ENCODE measurements around the gene DHX35. TPM values are rescaled to one million over a fixed set of nuclear protein-coding genes. Genes with fewer than 3 reads are reported as not detected.

Gene DHX35
- 13.7 and 15.6 TPM in 2 replicates for total RNA-seq (2014; rRNA removed; shearing (Covaris generic))
- total RNA-seq (2022) = 13.0 and 13.9 TPM in 2 replicates
- percentile 81 among the genes with signal in this experiment for Bru-seq, nascent RNA
- percentile 63 among the genes with signal in this experiment for BruChase-seq, experiment 1, labeled RNA remaining after a 6-hour chase
- percentile 65 among the genes with signal in this experiment for BruChase-seq, experiment 2, labeled RNA remaining after a 2-hour chase
- long read RNA-seq, transcript DHX35-201 (22 exons, 3,325 nt) = major isoform, 16 of 25 reads
- long read RNA-seq, partial matches to known transcripts = 6 of 25 reads
- long read RNA-seq, other reads (novel, unspliced or antisense) = 2 of 25 reads

DNA sequence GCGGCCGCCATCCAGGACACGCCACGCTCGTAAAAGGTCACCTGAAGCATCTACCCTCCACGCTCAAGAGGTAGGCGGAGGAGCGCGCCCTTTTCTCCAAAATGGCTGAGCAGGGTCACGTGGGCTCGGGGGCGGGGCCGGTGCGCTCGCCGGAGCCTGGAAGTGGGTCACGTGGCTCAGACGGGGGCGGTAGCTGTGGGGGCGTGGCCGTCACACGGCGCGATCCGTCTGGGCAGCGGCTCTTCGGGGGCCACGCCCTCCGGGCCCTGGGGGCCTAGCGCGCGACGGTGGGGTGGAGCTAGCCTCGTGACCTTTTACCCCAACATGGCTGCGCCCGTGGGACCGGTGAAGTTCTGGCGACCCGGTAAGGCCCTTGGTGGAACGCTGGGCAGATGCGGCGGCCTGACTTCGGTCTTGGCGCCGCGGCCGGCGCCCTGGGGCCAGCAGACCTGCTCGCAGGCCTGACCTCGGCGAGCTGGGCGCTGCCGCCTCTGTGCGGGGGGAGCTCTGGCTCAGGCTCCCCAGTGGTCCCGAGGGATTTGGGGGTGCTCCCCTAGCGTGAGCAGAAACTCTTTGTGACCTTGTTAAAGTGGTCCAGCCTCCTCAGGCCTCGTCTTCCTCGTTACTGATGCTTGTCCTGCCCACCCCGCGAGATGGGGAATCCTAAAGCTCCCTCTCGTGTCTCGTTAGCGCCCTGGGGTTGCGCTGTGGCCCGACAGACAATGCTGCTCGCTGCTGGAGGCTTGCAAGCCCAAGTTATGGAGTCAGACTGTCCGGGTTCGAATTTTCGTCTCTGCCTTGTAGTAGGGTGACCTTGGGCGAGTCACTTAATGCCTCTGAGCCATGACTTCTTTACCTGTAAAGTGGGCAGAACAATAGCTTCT lies at the start of gene DHX35:
TSS of gene DHX35 (plus strand) at position 301 of the 884 bp plus-strand sequence. CDS start at position 325, 24 bp downstream.
- intact Hi-C loops (cut with micrococcal nuclease; ENCODE audit: unreplicated experiment) = loop anchor here (1.0 to 10.0 kb wide), 3 partner anchors 36 to 517 kb away; partner anchors contain the start of genes FAM83D and PPP1R16B
- DNase-seq (ENCODE audit: low spot score) = peak; percentile 98
- Histone ChIP-seq H3K4me2 (ENCODE audit: low read length) (peak within 1 kb of the TSS; percentile 92), H3K4me1 (ENCODE audit: insufficient read depth, low read length, poor library complexity, severe bottlenecking) (peaks cover 22% of the 10 kb centered on the region), H3K36me3 (ENCODE audit: insufficient read depth, low read length) (peaks cover 17% of the 10 kb centered on the region; the same call in 1 of the 2 replicates), H3K79me2 (ENCODE audit: insufficient read depth, low read depth, low read length) (peaks cover 38% of the 10 kb centered on the region), H3K4me3 (ENCODE audit: low read depth, low read length, poor library complexity, severe bottlenecking) (peak within 1 kb of the TSS; percentile 90), H3K9me2 (ENCODE audit: insufficient read depth, low read length) (no peaks in the 10 kb centered on the region), H4K20me1 (ENCODE audit: insufficient read depth, low read length) (peaks cover 4% of the 10 kb centered on the region; the same call in 1 of the 2 replicates), H3K9me3 (ENCODE audit: low read length) (no peaks in the 10 kb centered on the region), H2AFZ (ENCODE audit: low read length) (peak within 1 kb of the TSS; percentile 84), H3K27ac (ENCODE audit: low read depth, low read length, poor library complexity, severe bottlenecking) (peak within 1 kb of the TSS; percentile 80)
- CTCF ChIA-PET (ENCODE audit: unreplicated experiment) = interaction anchor here (1.5 kb wide), 1 partner anchor 34 kb away, joined by 4 read pairs; no protein-coding TSS in a partner anchor
- TF ChIP-seq, protein P1, sequence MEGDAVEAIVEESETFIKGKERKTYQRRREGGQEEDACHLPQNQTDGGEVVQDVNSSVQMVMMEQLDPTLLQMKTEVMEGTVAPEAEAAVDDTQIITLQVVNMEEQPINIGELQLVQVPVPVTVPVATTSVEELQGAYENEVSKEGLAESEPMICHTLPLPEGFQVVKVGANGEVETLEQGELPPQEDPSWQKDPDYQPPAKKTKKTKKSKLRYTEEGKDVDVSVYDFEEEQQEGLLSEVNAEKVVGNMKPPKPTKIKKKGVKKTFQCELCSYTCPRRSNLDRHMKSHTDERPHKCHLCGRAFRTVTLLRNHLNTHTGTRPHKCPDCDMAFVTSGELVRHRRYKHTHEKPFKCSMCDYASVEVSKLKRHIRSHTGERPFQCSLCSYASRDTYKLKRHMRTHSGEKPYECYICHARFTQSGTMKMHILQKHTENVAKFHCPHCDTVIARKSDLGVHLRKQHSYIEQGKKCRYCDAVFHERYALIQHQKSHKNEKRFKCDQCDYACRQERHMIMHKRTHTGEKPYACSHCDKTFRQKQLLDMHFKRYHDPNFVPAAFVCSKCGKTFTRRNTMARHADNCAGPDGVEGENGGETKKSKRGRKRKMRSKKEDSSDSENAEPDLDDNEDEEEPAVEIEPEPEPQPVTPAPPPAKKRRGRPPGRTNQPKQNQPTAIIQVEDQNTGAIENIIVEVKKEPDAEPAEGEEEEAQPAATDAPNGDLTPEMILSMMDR (conservative IDR thresholded peaks at IDR 0.05; ENCODE audit: low read length) = peak; percentile 70
- TF ChIP-seq EZH2phosphoT487 (IDR thresholded peaks at IDR 0.05; ENCODE audit: borderline replicate concordance, low read depth, low read length) = no peak
- no TSS peak for BruUV-seq (replicated peaks)
- POLR2A ChIA-PET = interaction anchor here (0.6 to 3.3 kb wide), 12 partner anchors 9 to 215 kb away, joined by 3 to 11 read pairs (median 5); no protein-coding TSS in a partner anchor

GRCh38 chr20:38915355-38915754 lies 46.8 kb upstream of the DHX35 start:
- intact Hi-C loops (cut with micrococcal nuclease; ENCODE audit: unreplicated experiment) = no loop called here
- no peaks in the 10 kb centered on the region for H3K9me3 ChIP-seq (ENCODE audit: low read length)
- H3K9me2 ChIP-seq (ENCODE audit: insufficient read depth, low read length) = no peaks in the 10 kb centered on the region
- no peak overlapping the region for H2AFZ ChIP-seq (ENCODE audit: low read length)
- no peak overlapping the region for H3K4me3 ChIP-seq (ENCODE audit: low read depth, low read length, poor library complexity, severe bottlenecking)
- H4K20me1 ChIP-seq (ENCODE audit: insufficient read depth, low read length) = no peaks in the 10 kb centered on the region
- H3K4me2 ChIP-seq (ENCODE audit: low read length) = no peak overlapping the region
- DNase-seq (ENCODE audit: low spot score) = no peak
- peaks cover 62% of the 10 kb centered on the region for H3K36me3 ChIP-seq (ENCODE audit: insufficient read depth, low read length)
- no peaks in the 10 kb centered on the region for H3K4me1 ChIP-seq (ENCODE audit: insufficient read depth, low read length, poor library complexity, severe bottlenecking)
- no peak overlapping the region for H3K27ac ChIP-seq (ENCODE audit: low read depth, low read length, poor library complexity, severe bottlenecking)
- no peaks in the 10 kb centered on the region for H3K79me2 ChIP-seq (ENCODE audit: insufficient read depth, low read depth, low read length)
- CTCF ChIA-PET (ENCODE audit: unreplicated experiment) = no interaction called here
- TF ChIP-seq, protein P1 (conservative IDR thresholded peaks at IDR 0.05; ENCODE audit: low read length) = no peak
- TF ChIP-seq EZH2phosphoT487 (IDR thresholded peaks at IDR 0.05; ENCODE audit: borderline replicate concordance, low read depth, low read length) = no peak
- POLR2A ChIA-PET = no interaction called here
- BruUV-seq (replicated peaks) = no TSS peak
